Choroid plexus epithelial cell (primary cell): Measurements from ENCODE around the gene MRAS.

Experiments
- DNase-seq: peaks from one replicate; pipeline ENCODE4 v3.0.0-alpha.2; 2010; ENCODE audit warnings: low read depth
- H3K4me3 ChIP-seq: 2 replicates; pipeline ENCODE4 v1.5.1; 2011; ENCODE audit warnings: low read depth, mild to moderate bottlenecking, control low read depth, low read length, moderate library complexity
- CTCF ChIP-seq: conservative IDR thresholded peaks from 2 replicates; pipeline ENCODE4 v1.5.1; 2011; ENCODE audit warnings: low read depth, mild to moderate bottlenecking, control low read depth, inconsistent platforms, low read length, moderate library complexity

Gene MRAS

GRCh38 chr3:138377804-138378203 is 29.4 kb downstream of the MRAS start:
- no peak for DNase-seq
- no peak for TF ChIP-seq CTCF
- no peak overlapping the region for H3K4me3 ChIP-seq

- no peak for DNase-seq
- H3K4me3 ChIP-seq: no peak overlapping the region
- TF ChIP-seq CTCF: no peak
These were observed 30.0 kb downstream of the MRAS start for GRCh38 chr3:138378331-138378730.

GRCh38 chr3:138378990-138379389 is 30.6 kb downstream of the MRAS start:
- H3K4me3 ChIP-seq: no peak overlapping the region
- no peak for TF ChIP-seq CTCF
- no peak for DNase-seq

- DNase-seq: peak; percentile 47
- no peak overlapping the region for H3K4me3 ChIP-seq
- TF ChIP-seq CTCF: no peak
These were observed 33.1 kb downstream of the MRAS start for GRCh38 chr3:138381413-138381901.

- H3K4me3 ChIP-seq: no peak overlapping the region
- no peak for TF ChIP-seq CTCF
- peak; percentile 71 for DNase-seq
These were observed 33.8 kb downstream of the MRAS start for GRCh38 chr3:138381950-138382715.

- DNase-seq: no peak
- TF ChIP-seq CTCF: no peak
- no peak overlapping the region for H3K4me3 ChIP-seq
These were observed 35.5 kb downstream of the MRAS start for GRCh38 chr3:138383715-138384465.
